Heart left ventricle (tissue), 13 donors: ENCODE results near the gene CLDN17.

ENCODE experiments used
- CTCF ChIP-seq, 12 donors: fragments of 200-600 bp; sonication (generic) in 4 of 12; IDR thresholded peaks; one replicate each; pipeline versions ENCODE4 v1.5.0 to v1.8.0; 2018 to 2022; ENCODE audit warnings: antibody characterized with exemption in 12 of 12, mild to moderate bottlenecking in 5 of 12
- POLR2A ChIP-seq, 2 donors: fragments of 450-650 bp; IDR thresholded peaks; one replicate each; pipeline ENCODE4 v1.6.1; 2017; ENCODE audit warnings: antibody characterized with exemption in 2 of 2, mild to moderate bottlenecking in 2 of 2, moderate library complexity in 2 of 2
- donor health status: ischemic (EF 13 %, LVEDD 7.1; RV severe dilation, severe dysfunction).
- donor health status: DM: no; HTN: yes; CAD: no.
- donor health status: DM: no; HTN: no; CAD: no.
- donor health status: ischemic (EF 25% LVEDD 6.9; RV normal size, moderate dysfunction).
- donor health status: ischemic (EF 25% LVEDD 5.7; RV mildly dilated, moderate dysfunction).
- donor health status: ischemic (EF 35%, LVEDD 5.7; RV mildly dilated, moderate dysfunction).
- donor health status: nonischemic (EF 11% LVEDD 7.7; RV severe dilation, severe dysfunction).
- donor health status: DM: yes; HTN: yes; CAD: no.
- donor health status: PGD.
- donor health status: ischemic (EF 29% LVEDD 5.4; RV normal size, mild dysfunction).
- donor health status: nonischemic (EF 23%, LVEDD 6.1; RV moderate dilation, normal function).

- TF ChIP-seq CTCF (IDR thresholded peaks at IDR 0.05) (no peak), POLR2A (IDR thresholded peaks at IDR 0.05) (no peak)
Measured at GRCh38 chr21:30146558-30147282, 19.9 kb downstream of the CLDN17 start.
